Karpas-422 (cell line): Measurements from ENCODE around the gene DENND4C. TPM values are rescaled to one million over a fixed set of nuclear protein-coding genes. Genes with fewer than 3 reads are reported as not detected.

Source experiments
- DNase-seq: peaks from one replicate; pipeline ENCODE4 v3.0.0-alpha.2; 2015
- H2AFZ ChIP-seq: fragments of 200-600 bp; sonication (generic); 2 replicates; pipeline ENCODE4 v1.6.1; 2014; ENCODE audit warnings: antibody characterized with exemption, low read length, mixed read lengths
- H3K27ac ChIP-seq: fragments of 200-600 bp; sonication (generic); 2 replicates; pipeline ENCODE4 v1.5.1; 2014; ENCODE audit warnings: mild to moderate bottlenecking, low read length, moderate library complexity
- H3K27me3 ChIP-seq: fragments of 200-600 bp; sonication (generic); 2 replicates; pipeline ENCODE4 v1.6.1; 2014; ENCODE audit warnings: low read length, mixed read lengths
- H3K36me3 ChIP-seq: fragments of 200-600 bp; sonication (generic); 2 replicates; pipeline ENCODE4 v1.6.1; 2014; ENCODE audit warnings: low read length, mixed read lengths; ENCODE audit not compliant: insufficient read depth
- H3K4me1 ChIP-seq: fragments of 200-600 bp; sonication (generic); 2 replicates; pipeline ENCODE4 v1.6.1; 2014; ENCODE audit warnings: mild to moderate bottlenecking, low read length, mixed read lengths
- H3K4me2 ChIP-seq: fragments of 200-600 bp; sonication (generic); 2 replicates; pipeline ENCODE4 v1.6.1; 2014; ENCODE audit warnings: low read length, low read depth, mild to moderate bottlenecking; ENCODE audit not compliant: poor library complexity, severe bottlenecking
- H3K4me3 ChIP-seq: fragments of 200-600 bp; sonication (generic); 2 replicates; pipeline ENCODE4 v1.5.1; 2014; ENCODE audit warnings: mild to moderate bottlenecking, antibody characterized with exemption, low read length, mixed read lengths
- H3K79me2 ChIP-seq: fragments of 200-600 bp; sonication (generic); 2 replicates; pipeline ENCODE4 v1.6.1; 2014; ENCODE audit warnings: mild to moderate bottlenecking, low read length, mixed read lengths
- H3K9ac ChIP-seq: fragments of 200-600 bp; sonication (generic); 2 replicates; pipeline ENCODE4 v1.6.0; 2014; ENCODE audit warnings: low read length
- H3K9me2 ChIP-seq: fragments of 200-600 bp; sonication (generic), shearing (Covaris generic); replicated peaks from 2 replicates; pipeline ENCODE4 v1.6.0; 2014; ENCODE audit warnings: mild to moderate bottlenecking, low read length, moderate library complexity; ENCODE audit not compliant: insufficient read depth
- H3K9me3 ChIP-seq: fragments of 300-700, 200-600 bp; sonication (generic); 2 replicates; pipeline ENCODE4 v1.6.1; 2014; ENCODE audit warnings: low read length, mixed read lengths
- H4K20me1 ChIP-seq: fragments of 200-600 bp; sonication (generic); 2 replicates; pipeline ENCODE4 v1.6.1; 2014; ENCODE audit warnings: mild to moderate bottlenecking, antibody characterized with exemption, low read length, low read depth; ENCODE audit not compliant: insufficient read depth
- total RNA-seq: library from RNA; depleted of rRNA; stranded (reverse); fragments of >200 nt; shearing (Covaris generic); gene quantifications from 2 replicates; pipeline ENCODE4 v1.2.3, GENCODE V29; 2014; ENCODE audit warnings: low replicate concordance; rRNA removed

DENND4C gene
- 42.8 and 47.9 TPM in 2 replicates for total RNA-seq

GRCh38 chr9:19230355-19231125, at the start of gene DENND4C:
Gene DENND4C, plus strand, starts transcription at chr9:19230693. Its CDS starts 45,482 bp downstream, at chr9:19276175.
- Histone ChIP-seq H3K9me2 (no peaks in the 10 kb centered on the region), H3K9me3 (no peaks in the 10 kb centered on the region), H3K79me2 (peaks cover 48% of the 10 kb centered on the region), H4K20me1 (no peaks in the 10 kb centered on the region; the same call in 1 of the 2 replicates), H3K36me3 (no peaks in the 10 kb centered on the region), H3K9ac (peak within 1 kb of the TSS; percentile 91), H3K4me1 (peaks cover 31% of the 10 kb centered on the region), H2AFZ (peak within 1 kb of the TSS; percentile 97), H3K4me2 (peak within 1 kb of the TSS; percentile 93), H3K27me3 (no peaks in the 10 kb centered on the region), H3K4me3 (peak within 1 kb of the TSS; percentile 93), H3K27ac (peak within 1 kb of the TSS; percentile 87)
- DNase-seq: peak; percentile 92

- H2AFZ ChIP-seq: no peak overlapping the region
Measured at GRCh38 chr9:19180991-19181390, 49.5 kb upstream of the DENND4C start.

GRCh38 chr9:19181561-19181960, 48.9 kb upstream of the DENND4C start:
- H3K4me3 ChIP-seq: no peak overlapping the region
- H3K9me2 ChIP-seq: no peaks in the 10 kb centered on the region
- H3K9me3 ChIP-seq: no peaks in the 10 kb centered on the region
- H3K27ac ChIP-seq: no peak overlapping the region
- H4K20me1 ChIP-seq: no peaks in the 10 kb centered on the region
- no peaks in the 10 kb centered on the region for H3K36me3 ChIP-seq
- DNase-seq: no peak
- H3K4me2 ChIP-seq: no peak overlapping the region
- no peak overlapping the region for H3K9ac ChIP-seq
- H3K27me3 ChIP-seq: no peaks in the 10 kb centered on the region
- H2AFZ ChIP-seq: no peak overlapping the region
- H3K4me1 ChIP-seq: no peaks in the 10 kb centered on the region
- no peaks in the 10 kb centered on the region for H3K79me2 ChIP-seq

More at GRCh38 chr9:19180991-19181390, 49.5 kb upstream of the DENND4C start:
- Histone ChIP-seq H4K20me1 (no peaks in the 10 kb centered on the region), H3K27ac (no peak overlapping the region), H3K9me2 (no peaks in the 10 kb centered on the region), H3K9ac (no peak overlapping the region), H3K4me3 (no peak overlapping the region), H3K4me1 (no peaks in the 10 kb centered on the region), H3K36me3 (no peaks in the 10 kb centered on the region), H3K79me2 (no peaks in the 10 kb centered on the region), H3K9me3 (no peaks in the 10 kb centered on the region), H3K4me2 (no peak overlapping the region), H3K27me3 (no peaks in the 10 kb centered on the region)
- DNase-seq: no peak

- Histone ChIP-seq H3K4me2 (no peak overlapping the region), H2AFZ (peak overlapping the region; percentile 55; the same call in 1 of the 2 replicates), H3K4me3 (no peak overlapping the region), H3K27ac (no peak overlapping the region), H3K27me3 (no peaks in the 10 kb centered on the region), H3K9ac (no peak overlapping the region), H3K4me1 (no peaks in the 10 kb centered on the region), H3K79me2 (no peaks in the 10 kb centered on the region), H3K9me2 (no peaks in the 10 kb centered on the region), H4K20me1 (no peaks in the 10 kb centered on the region), H3K9me3 (no peaks in the 10 kb centered on the region), H3K36me3 (no peaks in the 10 kb centered on the region)
- DNase-seq: peak; percentile 47
Measured at GRCh38 chr9:19184144-19184917, 46.2 kb upstream of the DENND4C start.

GRCh38 chr9:19185191-19185590, 45.3 kb upstream of the DENND4C start:
- Histone ChIP-seq H3K4me3 (no peak overlapping the region), H3K9me2 (no peaks in the 10 kb centered on the region), H2AFZ (no peak overlapping the region), H4K20me1 (no peaks in the 10 kb centered on the region), H3K9ac (no peak overlapping the region), H3K4me1 (no peaks in the 10 kb centered on the region), H3K36me3 (no peaks in the 10 kb centered on the region), H3K4me2 (no peak overlapping the region), H3K79me2 (no peaks in the 10 kb centered on the region), H3K27ac (no peak overlapping the region), H3K27me3 (no peaks in the 10 kb centered on the region), H3K9me3 (no peaks in the 10 kb centered on the region)
- DNase-seq: no peak

- Histone ChIP-seq H3K27me3 (no peaks in the 10 kb centered on the region), H3K4me3 (no peak overlapping the region), H3K9me3 (no peaks in the 10 kb centered on the region), H3K4me1 (no peaks in the 10 kb centered on the region), H3K9me2 (no peaks in the 10 kb centered on the region), H3K27ac (no peak overlapping the region), H3K9ac (no peak overlapping the region), H2AFZ (no peak overlapping the region), H4K20me1 (no peaks in the 10 kb centered on the region), H3K36me3 (no peaks in the 10 kb centered on the region), H3K4me2 (no peak overlapping the region), H3K79me2 (no peaks in the 10 kb centered on the region)
- DNase-seq: no peak
Measured at GRCh38 chr9:19186232-19186631, 44.3 kb upstream of the DENND4C start.

- DNase-seq: no peak
- Histone ChIP-seq H3K9me2 (no peaks in the 10 kb centered on the region), H3K79me2 (no peaks in the 10 kb centered on the region), H3K27ac (no peak overlapping the region), H3K36me3 (no peaks in the 10 kb centered on the region), H3K27me3 (no peaks in the 10 kb centered on the region), H3K4me3 (no peak overlapping the region), H3K4me1 (no peaks in the 10 kb centered on the region), H3K9me3 (no peaks in the 10 kb centered on the region), H3K9ac (no peak overlapping the region), H4K20me1 (no peaks in the 10 kb centered on the region), H2AFZ (no peak overlapping the region), H3K4me2 (no peak overlapping the region)
Measured at GRCh38 chr9:19188771-19189170, 41.7 kb upstream of the DENND4C start.
